Uterus (tissue), 4 donors: ENCODE measurements around the gene UBE2D4. TPM values are rescaled to one million over a fixed set of nuclear protein-coding genes. Genes with fewer than 3 reads are reported as not detected.

Source experiments
- DNase-seq, 2 donors: peaks; one replicate each; pipeline ENCODE4 v3.0.0-alpha.2; 2019 to 2020
- H3K27ac ChIP-seq, 2 donors: fragments of 200-600 bp; sonication (generic); 1 replicate in 1 of 2; 2 replicates in 1 of 2; pipeline ENCODE4 v1.5.1; 2016 to 2018
- H3K27me3 ChIP-seq, 2 donors: fragments of 200-600 bp; sonication (generic); one replicate each; pipeline ENCODE4 v1.5.1; 2018 to 2019; ENCODE audit warnings: control low read depth in 1 of 2
- H3K36me3 ChIP-seq, 2 donors: fragments of 200-600 bp; sonication (generic); one replicate each; pipeline ENCODE4 v1.5.1; 2019; ENCODE audit warnings: control low read depth in 1 of 2
- H3K4me1 ChIP-seq, 2 donors: fragments of 200-600 bp; sonication (generic); one replicate each; pipeline ENCODE4 v1.5.1; 2018 to 2019; ENCODE audit warnings: control low read depth in 1 of 2
- H3K4me3 ChIP-seq, 2 donors: fragments of 200-600 bp; sonication (generic); 1 replicate in 1 of 2; 2 replicates in 1 of 2; pipeline ENCODE4 v1.5.1; 2018 to 2019; ENCODE audit warnings: mild to moderate bottlenecking in 1 of 2
- H3K9me3 ChIP-seq, 2 donors: fragments of 200-600 bp; sonication (generic); one replicate each; pipeline ENCODE4 v1.5.1; 2019; ENCODE audit warnings: control low read depth in 1 of 2
- POLR2A ChIP-seq, 2 donors: fragments of 450-650 bp; IDR thresholded peaks; one replicate each; pipeline ENCODE4 v1.6.1; 2016; ENCODE audit warnings: antibody characterized with exemption in 2 of 2, mild to moderate bottlenecking in 1 of 2, moderate library complexity in 1 of 2
- intact Hi-C: fragments of 100-400 bp; cut with DNase I; formaldehyde crosslinking; loops from one replicate; pipeline ENCODE4 v1.15.1; 2023; ENCODE audit warnings: low total_unique reads
- total RNA-seq, 4 donors: library from RNA; depleted of rRNA in 3 of 4; stranded (reverse); fragments of >200 nt in 3 of 4; gene quantifications; one replicate each; pipeline versions ENCODE4 v1.1.0 to v1.2.4, GENCODE V29; 2014 to 2023
- TF ChIP-seq, protein P1 (sequence below), 4 experiments: fragments of 200-600 bp in 2 of 4; fragments of 450-650 bp in 2 of 4; sonication (generic) in 2 of 4; IDR thresholded peaks; one replicate each; pipeline ENCODE4 v1.5.1; 2016 to 2019; ENCODE audit warnings: antibody characterized with exemption in 4 of 4, mild to moderate bottlenecking in 2 of 4, moderate library complexity in 1 of 4
- donor health status: DM: yes; HTN: yes; CAD: no.

UBE2D4 gene
- total RNA-seq, 4 donors from 2014 or later: 5.1 to 23.8 (median 16.5) TPM

DNA sequence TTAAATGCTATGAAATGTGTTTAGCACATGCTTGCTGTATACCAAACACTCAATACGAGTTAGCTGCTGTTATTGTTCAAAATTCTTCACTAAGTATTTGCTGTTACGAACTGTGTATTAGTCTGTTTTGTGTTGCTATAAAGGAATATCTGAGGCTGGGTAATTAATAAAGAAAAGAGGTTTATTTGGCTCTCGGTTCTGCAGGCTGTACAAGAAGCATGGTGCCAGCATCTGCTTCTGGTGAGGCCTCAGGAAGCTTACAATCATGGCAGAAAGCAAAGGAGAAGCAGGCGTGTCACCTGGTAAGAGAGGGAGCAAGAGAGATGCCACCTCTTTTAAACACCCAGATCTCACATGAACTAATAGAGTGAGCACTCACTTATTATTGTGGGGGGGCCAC, 1.6 kb downstream of the UBE2D4 start:
- H3K4me3 ChIP-seq: no peak overlapping the region
- H3K4me1 ChIP-seq: no peaks in the 10 kb centered on the region
- H3K36me3 ChIP-seq: no peaks in the 10 kb centered on the region
- no peak for DNase-seq
- no peaks in the 10 kb centered on the region for H3K27me3 ChIP-seq
- intact Hi-C loops: no loop called here
- TF ChIP-seq, protein P1, sequence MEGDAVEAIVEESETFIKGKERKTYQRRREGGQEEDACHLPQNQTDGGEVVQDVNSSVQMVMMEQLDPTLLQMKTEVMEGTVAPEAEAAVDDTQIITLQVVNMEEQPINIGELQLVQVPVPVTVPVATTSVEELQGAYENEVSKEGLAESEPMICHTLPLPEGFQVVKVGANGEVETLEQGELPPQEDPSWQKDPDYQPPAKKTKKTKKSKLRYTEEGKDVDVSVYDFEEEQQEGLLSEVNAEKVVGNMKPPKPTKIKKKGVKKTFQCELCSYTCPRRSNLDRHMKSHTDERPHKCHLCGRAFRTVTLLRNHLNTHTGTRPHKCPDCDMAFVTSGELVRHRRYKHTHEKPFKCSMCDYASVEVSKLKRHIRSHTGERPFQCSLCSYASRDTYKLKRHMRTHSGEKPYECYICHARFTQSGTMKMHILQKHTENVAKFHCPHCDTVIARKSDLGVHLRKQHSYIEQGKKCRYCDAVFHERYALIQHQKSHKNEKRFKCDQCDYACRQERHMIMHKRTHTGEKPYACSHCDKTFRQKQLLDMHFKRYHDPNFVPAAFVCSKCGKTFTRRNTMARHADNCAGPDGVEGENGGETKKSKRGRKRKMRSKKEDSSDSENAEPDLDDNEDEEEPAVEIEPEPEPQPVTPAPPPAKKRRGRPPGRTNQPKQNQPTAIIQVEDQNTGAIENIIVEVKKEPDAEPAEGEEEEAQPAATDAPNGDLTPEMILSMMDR (IDR thresholded peaks at IDR 0.05): no peak
- no peak for TF ChIP-seq POLR2A (IDR thresholded peaks at IDR 0.05)
- no peaks in the 10 kb centered on the region for H3K9me3 ChIP-seq
- no peak overlapping the region for H3K27ac ChIP-seq

DNA sequence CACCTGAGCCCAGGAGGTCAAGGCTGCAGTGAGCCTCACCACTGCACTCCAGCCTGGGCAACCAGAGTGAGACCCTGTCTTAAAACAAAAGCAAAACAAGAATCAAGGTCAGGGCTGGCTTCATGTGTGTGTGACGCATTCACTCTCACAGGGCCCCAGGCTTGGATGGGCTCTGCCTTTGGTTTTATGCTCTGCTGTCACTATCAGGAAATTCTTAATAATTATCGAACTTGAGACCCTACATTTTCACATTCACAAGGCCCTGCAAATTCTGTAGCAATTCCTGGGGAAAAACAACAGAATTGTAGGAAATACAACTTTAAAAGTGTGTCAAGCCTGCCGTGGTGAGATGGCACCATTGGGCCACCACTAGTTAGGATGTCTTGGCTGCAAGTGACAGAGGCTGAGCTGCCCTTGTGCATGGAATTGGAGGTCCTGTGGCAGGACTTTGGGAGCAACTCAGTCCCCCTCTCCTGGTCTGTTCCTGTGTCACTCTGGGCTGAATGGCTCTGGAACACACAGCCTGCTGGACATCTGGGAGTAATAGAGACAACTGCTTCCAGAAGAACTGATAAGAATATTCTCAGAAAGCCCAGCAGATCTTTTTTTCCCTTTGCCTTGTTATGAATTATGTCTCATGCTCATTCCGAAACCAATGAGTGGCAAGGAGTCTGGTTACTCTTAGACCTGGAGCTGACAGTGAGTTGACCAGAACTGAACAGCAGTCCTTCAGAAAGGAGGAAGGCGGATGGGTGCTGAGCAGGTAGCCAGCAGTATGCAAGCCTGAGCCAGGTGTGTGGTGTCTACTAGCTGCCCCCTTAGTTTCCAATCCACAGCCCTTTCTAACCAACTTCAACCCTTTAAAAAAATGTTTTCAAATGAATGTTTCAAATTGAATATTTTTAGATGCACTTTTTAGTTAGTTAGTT, 3.6 kb downstream of the UBE2D4 start:
- Histone ChIP-seq H3K9me3 (no peaks in the 10 kb centered on the region), H3K27ac (no peak overlapping the region), H3K4me1 (no peaks in the 10 kb centered on the region), H3K27me3 (no peaks in the 10 kb centered on the region), H3K4me3 (no peak overlapping the region), H3K36me3 (no peaks in the 10 kb centered on the region)
- TF ChIP-seq POLR2A (IDR thresholded peaks at IDR 0.05): no peak
- TF ChIP-seq, protein P1 (IDR thresholded peaks at IDR 0.05): no peak
- DNase-seq: no peak
- intact Hi-C loops: no loop called here

DNA sequence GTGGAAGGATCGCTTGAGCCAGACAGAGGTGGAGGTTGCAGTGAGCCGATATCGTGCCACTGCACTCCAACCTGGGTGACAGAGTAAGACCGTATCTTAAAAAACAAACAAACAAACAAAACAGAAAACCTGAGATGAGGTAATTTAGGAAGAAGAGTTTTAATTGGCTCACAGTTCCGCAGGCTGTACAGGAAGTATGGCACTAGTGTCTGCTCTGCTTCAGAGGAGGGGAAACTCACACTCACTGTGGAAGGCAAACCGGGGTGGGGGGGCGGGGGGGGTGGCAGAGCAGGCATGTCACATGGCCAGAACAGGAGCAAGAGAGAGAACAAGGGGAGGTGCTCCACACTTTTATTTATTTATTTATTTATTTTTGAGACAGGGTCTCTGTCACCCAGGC, 5.1 kb downstream of the UBE2D4 start:
- no peak for DNase-seq
- TF ChIP-seq, protein P1 (IDR thresholded peaks at IDR 0.05): no peak
- TF ChIP-seq POLR2A (IDR thresholded peaks at IDR 0.05): no peak
- Histone ChIP-seq H3K36me3 (no peaks in the 10 kb centered on the region), H3K27ac (no peak overlapping the region), H3K9me3 (no peaks in the 10 kb centered on the region), H3K4me1 (no peaks in the 10 kb centered on the region), H3K4me3 (no peak overlapping the region), H3K27me3 (no peaks in the 10 kb centered on the region)
- intact Hi-C loops: no loop called here

DNA sequence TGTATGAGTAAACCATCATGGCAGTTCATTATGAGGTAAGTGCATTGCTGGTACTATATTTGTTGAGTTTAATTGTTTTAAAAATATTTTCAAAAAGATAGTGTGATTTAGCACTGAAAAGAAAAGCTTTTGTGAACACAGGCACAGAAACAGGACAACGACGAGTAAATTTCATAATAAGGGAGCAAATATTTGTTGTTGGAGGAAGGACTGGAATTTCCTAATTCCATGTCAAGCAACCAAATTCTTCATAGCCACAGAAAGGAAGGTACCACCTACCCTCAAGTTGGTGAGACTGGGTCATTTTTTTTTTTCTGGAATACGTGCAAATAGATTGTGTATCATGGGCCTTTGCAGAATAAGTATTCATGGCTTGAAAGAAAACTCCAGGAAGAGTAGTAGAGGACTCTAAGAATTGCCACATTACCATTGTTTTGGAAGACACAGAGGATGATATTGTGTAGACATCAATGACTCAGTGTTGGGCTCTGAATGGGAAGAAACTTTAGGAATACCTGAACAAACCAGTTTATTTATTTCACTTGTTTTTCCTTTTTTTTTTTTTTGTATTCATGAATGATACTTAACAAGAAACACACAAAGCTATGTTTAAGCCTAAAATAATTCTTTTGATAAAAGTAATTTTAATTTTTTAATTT, 7.8 kb downstream of the UBE2D4 start:
- H3K27ac ChIP-seq: no peak overlapping the region
- intact Hi-C loops: no loop called here

More for the DNA sequence above, 7.8 kb downstream of the UBE2D4 start:
- Histone ChIP-seq H3K4me1 (no peaks in the 10 kb centered on the region), H3K36me3 (no peaks in the 10 kb centered on the region), H3K27me3 (no peaks in the 10 kb centered on the region), H3K4me3 (no peak overlapping the region), H3K9me3 (no peaks in the 10 kb centered on the region)
- DNase-seq: no peak
- TF ChIP-seq, protein P1 (IDR thresholded peaks at IDR 0.05): no peak
- no peak for TF ChIP-seq POLR2A (IDR thresholded peaks at IDR 0.05)
